ENCODE measurements around the gene OPRL1. TPM values are rescaled to one million over a fixed set of nuclear protein-coding genes. Genes with fewer than 3 reads are reported as not detected.
A peak's percentile ranks its signal among the peaks of the same experiment; 100 is the strongest.

OPRL1 gene
- total RNA-seq, 1 experiment from 2014 or later, result 0.33 TPM

- peaks cover 3% of the 10 kb centered on the region for H3K4me1 Mint-ChIP-seq (ENCODE audit: low read depth, unreplicated experiment)
- intact Hi-C loops (cut with micrococcal nuclease; ENCODE audit: unreplicated experiment), result no loop called here
- H3K9me3 Mint-ChIP-seq (ENCODE audit: low read depth, unreplicated experiment), result no peaks in the 10 kb centered on the region
- no peak overlapping the region for H3K4me3 Mint-ChIP-seq (ENCODE audit: low read depth, unreplicated experiment)
- H3K36me3 Mint-ChIP-seq (ENCODE audit: insufficient read depth, unreplicated experiment), result no peaks in the 10 kb centered on the region
- DNase-seq, result no peak
- TF ChIP-seq CTCF (IDR thresholded peaks at IDR 0.05; ENCODE audit: unreplicated experiment), result no peak
- CTCF ChIA-PET, result no interaction called here
- no TSS peak for BruUV-seq (replicated peaks)
- no peak overlapping the region for H3K27ac Mint-ChIP-seq (ENCODE audit: unreplicated experiment)
- peaks cover 46% of the 10 kb centered on the region for H3K27me3 Mint-ChIP-seq (ENCODE audit: unreplicated experiment)
These were observed 56.3 kb downstream of the OPRL1 start for GRCh38 chr20:64136004-64136710.

GRCh38 chr20:64137598-64138031, 57.7 kb downstream of the OPRL1 start:
- no peak for TF ChIP-seq CTCF (IDR thresholded peaks at IDR 0.05; ENCODE audit: unreplicated experiment)
- BruUV-seq (replicated peaks), result no TSS peak
- Mint-ChIP-seq H3K4me1 (ENCODE audit: low read depth, unreplicated experiment) (no peaks in the 10 kb centered on the region), H3K27ac (ENCODE audit: unreplicated experiment) (no peak overlapping the region), H3K36me3 (ENCODE audit: insufficient read depth, unreplicated experiment) (no peaks in the 10 kb centered on the region), H3K4me3 (ENCODE audit: low read depth, unreplicated experiment) (no peak overlapping the region), H3K27me3 (ENCODE audit: unreplicated experiment) (peaks cover 55% of the 10 kb centered on the region), H3K9me3 (ENCODE audit: low read depth, unreplicated experiment) (no peaks in the 10 kb centered on the region)
- intact Hi-C loops (cut with micrococcal nuclease; ENCODE audit: unreplicated experiment), result no loop called here
- DNase-seq, result no peak
- CTCF ChIA-PET, result no interaction called here

- intact Hi-C loops (cut with micrococcal nuclease; ENCODE audit: unreplicated experiment), result no loop called here
- no peak for DNase-seq
- Mint-ChIP-seq H3K27me3 (ENCODE audit: unreplicated experiment) (peaks cover 63% of the 10 kb centered on the region), H3K4me3 (ENCODE audit: low read depth, unreplicated experiment) (no peak overlapping the region), H3K4me1 (ENCODE audit: low read depth, unreplicated experiment) (no peaks in the 10 kb centered on the region), H3K36me3 (ENCODE audit: insufficient read depth, unreplicated experiment) (no peaks in the 10 kb centered on the region), H3K9me3 (ENCODE audit: low read depth, unreplicated experiment) (no peaks in the 10 kb centered on the region), H3K27ac (ENCODE audit: unreplicated experiment) (no peak overlapping the region)
- TF ChIP-seq CTCF (IDR thresholded peaks at IDR 0.05; ENCODE audit: unreplicated experiment), result no peak
- no TSS peak for BruUV-seq (replicated peaks)
- CTCF ChIA-PET, result interaction anchor here (0.5 kb wide), 1 partner anchor 642 kb away, joined by 8 read pairs; no protein-coding TSS in a partner anchor
These were observed 58.5 kb downstream of the OPRL1 start for GRCh38 chr20:64138276-64138815.

- CTCF ChIA-PET, result interaction anchor here (1.2 kb wide), 2 partner anchors 8 to 14 kb away, joined by 3 to 4 read pairs; no protein-coding TSS in a partner anchor
These were observed 59.5 kb downstream of the OPRL1 start for GRCh38 chr20:64139199-64140060.

More at GRCh38 chr20:64139199-64140060, 59.5 kb downstream of the OPRL1 start:
- no peak for TF ChIP-seq CTCF (IDR thresholded peaks at IDR 0.05; ENCODE audit: unreplicated experiment)
- H3K36me3 Mint-ChIP-seq (ENCODE audit: insufficient read depth, unreplicated experiment), result no peaks in the 10 kb centered on the region
- H3K27ac Mint-ChIP-seq (ENCODE audit: unreplicated experiment), result no peak overlapping the region
- no peak overlapping the region for H3K4me3 Mint-ChIP-seq (ENCODE audit: low read depth, unreplicated experiment)
- BruUV-seq (replicated peaks), result no TSS peak
- peaks cover 3% of the 10 kb centered on the region for H3K9me3 Mint-ChIP-seq (ENCODE audit: low read depth, unreplicated experiment)
- intact Hi-C loops (cut with micrococcal nuclease; ENCODE audit: unreplicated experiment), result no loop called here
- DNase-seq, result peak; percentile 3
- H3K27me3 Mint-ChIP-seq (ENCODE audit: unreplicated experiment), result peaks cover 67% of the 10 kb centered on the region
- no peaks in the 10 kb centered on the region for H3K4me1 Mint-ChIP-seq (ENCODE audit: low read depth, unreplicated experiment)
